NK-92 treated with Interleukin-12 subunit alpha and Interleukin-12 subunit beta, amount 100 ng/mL, for 24 hours (cell line): ENCODE measurements around the gene RALGAPA1.
"Not testable (repeated sequence)": the region's sequence is repeated elsewhere in the genome, so short reads cannot be mapped to it uniquely, and the experiment has no call there.

Experiments
- DNase-seq: peaks from one replicate; lab custom pipeline; 2025; lab: John Stamatoyannopoulos, UW

The RALGAPA1 gene

DNA sequence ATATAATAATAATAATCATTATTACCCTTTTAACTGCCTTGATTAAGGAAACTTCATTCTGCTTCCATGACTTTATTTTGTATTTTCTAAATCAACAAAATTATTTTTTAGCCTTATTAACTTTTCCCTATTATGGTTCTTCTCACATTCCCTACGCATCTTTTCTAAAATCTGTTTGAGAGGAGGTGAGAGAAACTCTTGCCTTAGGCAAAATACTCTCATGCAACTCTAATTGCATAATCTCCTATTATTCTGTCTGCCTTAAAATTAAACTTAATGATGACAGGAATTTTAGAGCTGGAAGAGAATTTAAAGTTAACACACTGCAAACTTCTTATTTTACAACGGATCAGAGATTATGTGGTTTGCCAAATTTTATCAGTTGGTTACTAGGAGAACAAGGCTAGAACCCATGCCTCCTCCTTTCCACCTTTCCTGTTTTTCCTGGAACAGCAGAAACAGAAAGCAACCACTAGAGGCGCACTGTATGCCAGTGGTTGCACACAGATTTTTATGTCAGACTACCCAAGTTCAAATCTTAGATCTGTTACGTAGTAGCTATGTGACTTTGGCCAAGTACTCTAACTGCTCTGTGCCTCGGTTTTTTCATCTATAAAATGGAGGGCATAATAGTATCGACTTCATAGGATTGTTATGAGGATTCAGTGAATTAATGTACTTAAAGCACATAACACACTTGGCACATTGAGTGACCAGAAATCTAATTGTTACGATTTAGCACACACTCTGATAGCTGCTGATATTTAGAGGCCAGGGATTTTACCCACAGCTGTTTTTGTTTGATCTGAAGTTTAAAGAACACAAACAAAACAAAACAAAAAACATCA lies 12.7 kb upstream of the RALGAPA1 start:
- no peak for DNase-seq

DNA sequence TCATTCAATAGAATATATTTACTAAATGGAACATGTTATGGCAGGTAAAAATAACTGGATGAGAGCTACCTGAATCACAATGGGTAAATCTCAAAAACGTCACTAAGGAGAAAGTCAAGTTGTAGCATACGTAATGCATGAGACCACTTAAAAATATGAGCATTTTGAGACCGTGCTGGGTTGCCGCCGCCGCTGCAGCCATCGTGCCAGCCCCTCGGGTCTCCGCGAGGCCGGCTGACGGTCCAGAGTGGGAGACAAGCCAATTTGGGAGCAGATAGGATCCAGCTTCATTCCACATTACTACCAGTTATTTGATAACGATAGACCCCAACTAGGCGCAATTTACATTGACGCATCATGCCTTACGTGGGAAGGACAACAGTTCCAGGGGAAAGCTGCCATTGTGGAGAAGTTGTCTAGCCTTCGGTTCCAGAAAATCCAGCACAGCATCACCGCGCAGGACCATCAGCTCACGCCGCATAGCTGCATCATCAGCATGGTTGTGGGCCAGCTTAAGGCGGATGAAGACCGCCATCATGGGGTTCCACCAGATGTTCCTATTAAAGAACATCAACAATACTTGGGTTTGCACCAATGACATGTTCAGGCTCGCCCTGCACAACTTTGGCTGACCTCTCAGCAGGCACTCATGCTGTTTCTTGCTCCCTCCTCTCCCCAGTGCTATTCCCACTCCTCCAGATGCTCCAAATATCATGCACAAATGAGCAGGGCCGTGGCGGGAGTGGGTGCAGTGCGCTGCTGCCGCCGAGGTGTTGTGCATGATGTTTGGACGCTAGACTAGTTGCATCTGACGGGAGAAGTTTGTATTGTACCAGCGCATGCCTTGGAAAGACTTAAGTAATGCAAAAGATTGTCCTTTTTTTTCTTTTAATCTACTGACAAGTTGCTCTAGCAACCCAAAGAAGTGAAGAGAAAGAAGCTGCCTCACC lies 10.8 kb upstream of the RALGAPA1 start:
- DNase-seq: no peak

- no peak for DNase-seq
Measured at GRCh38 chr14:35818346-35819115, 9.4 kb upstream of the RALGAPA1 start.

- peak; percentile 51 for DNase-seq
Measured at GRCh38 chr14:35814371-35815005, 5.4 kb upstream of the RALGAPA1 start.

GRCh38 chr14:35810963-35811362 lies 1.9 kb upstream of the RALGAPA1 start:
- no peak for DNase-seq

DNA sequence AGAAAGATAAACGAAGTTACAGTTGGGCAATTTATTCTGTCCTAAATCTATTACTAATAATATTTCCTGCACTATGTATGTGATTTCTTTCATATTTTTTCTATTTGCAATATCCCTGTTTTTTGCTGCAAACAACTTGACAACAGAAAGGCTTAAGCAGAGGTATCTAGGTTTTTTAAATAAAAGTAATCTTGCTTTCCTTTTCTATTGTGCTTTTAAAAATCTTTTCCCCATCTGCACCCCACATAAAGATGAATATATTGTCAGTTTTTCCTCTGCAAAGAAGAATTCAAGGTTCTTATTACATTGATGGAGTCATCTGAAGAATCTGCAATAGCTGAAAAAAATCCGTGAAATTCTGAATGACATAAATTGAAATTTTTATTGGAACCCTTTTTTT lies 502 bp upstream of the RALGAPA1 start:
- DNase-seq: no peak

- peak; percentile 14 for DNase-seq
Measured at GRCh38 chr14:35808076-35808637, 938 bp downstream of the RALGAPA1 start.

- DNase-seq: no peak
Measured at GRCh38 chr14:35807131-35807961, 1.7 kb downstream of the RALGAPA1 start.

DNA sequence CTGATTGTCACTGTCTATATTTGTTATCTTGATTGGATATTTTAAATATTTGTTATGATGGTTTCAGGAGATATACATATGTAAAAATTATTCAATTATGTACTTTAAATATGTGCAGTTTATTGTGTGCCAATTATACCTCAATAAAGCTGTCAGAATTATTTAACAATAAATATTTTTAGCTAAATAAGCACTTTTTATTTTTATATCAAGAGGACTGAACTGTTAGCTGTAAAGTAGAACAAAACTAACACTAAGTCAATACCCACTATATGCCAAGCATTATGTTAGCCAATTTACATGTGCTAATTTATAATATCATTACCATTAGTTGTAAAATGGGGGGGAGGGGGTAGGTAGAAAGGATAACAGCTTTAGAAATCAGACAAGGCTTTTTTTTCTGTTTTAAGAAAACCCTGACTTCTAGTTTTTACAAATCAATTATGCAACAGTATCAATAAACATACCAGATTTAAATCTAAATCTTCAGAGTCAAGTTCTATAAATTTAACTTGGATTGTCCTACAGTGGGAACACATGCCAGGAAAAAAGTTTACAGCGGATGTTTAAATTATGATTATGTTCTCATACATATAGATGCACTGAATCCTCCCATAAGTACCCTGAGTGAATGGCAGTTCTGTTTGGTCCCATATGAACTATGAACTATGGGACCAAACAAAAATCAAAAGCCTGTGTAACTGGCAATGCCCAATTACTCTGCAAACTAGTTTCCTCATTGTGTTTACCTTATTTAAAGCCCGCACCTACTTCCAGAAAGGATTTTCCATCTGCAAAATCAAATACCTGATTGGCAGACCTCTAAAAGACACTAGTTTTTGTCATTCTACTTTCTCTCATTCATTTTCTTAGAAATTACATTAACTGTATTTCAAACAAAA lies 2.8 kb downstream of the RALGAPA1 start:
- DNase-seq: no peak

- DNase-seq: no peak
Measured at GRCh38 chr14:35797796-35798195, 11.3 kb downstream of the RALGAPA1 start.

GRCh38 chr14:35789651-35790050 lies 19.4 kb downstream of the RALGAPA1 start:
- no peak for DNase-seq

DNA sequence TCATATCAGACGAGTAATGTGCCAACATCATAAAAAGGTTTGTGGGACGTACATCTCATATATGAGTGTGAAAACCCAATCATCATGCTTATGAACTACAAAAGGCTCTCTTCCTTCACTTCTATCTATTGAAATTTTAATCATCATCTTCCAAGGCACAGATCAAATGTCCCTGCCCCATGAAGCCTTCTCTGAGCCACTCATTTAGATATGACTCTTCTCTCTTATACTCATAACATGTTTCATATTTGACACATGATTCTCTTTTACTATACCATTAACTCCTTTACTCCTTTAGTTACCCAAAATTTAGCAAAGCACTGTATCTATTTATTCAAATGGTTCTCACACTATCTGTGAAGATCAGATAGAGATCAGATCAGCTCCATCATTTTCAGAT lies 22.2 kb downstream of the RALGAPA1 start:
- DNase-seq: no peak

GRCh38 chr14:35783699-35784098 lies 25.4 kb downstream of the RALGAPA1 start:
- no peak for DNase-seq

- DNase-seq: no peak
Measured at GRCh38 chr14:35779368-35779767, 29.7 kb downstream of the RALGAPA1 start.

DNA sequence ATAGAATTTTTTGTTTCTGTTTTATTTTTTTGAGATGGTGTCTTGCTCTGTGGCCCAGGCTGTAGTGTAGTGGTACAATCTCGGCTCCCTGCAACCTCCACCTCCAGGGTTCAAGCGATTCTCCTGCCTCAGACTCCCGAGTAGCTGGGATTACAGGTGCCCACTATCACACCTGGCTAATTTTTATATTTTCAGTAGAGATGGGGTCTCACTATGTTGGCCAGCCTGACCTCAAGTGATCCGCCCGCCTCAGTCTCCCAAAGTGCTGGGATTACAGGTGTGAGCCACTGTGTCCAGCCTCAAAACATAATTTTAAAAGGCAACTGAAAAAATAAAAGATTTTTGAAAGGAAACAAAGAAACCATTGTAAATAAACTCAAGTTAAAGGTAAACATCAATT lies 31.5 kb downstream of the RALGAPA1 start:
- DNase-seq: not testable (repeated sequence)

DNA sequence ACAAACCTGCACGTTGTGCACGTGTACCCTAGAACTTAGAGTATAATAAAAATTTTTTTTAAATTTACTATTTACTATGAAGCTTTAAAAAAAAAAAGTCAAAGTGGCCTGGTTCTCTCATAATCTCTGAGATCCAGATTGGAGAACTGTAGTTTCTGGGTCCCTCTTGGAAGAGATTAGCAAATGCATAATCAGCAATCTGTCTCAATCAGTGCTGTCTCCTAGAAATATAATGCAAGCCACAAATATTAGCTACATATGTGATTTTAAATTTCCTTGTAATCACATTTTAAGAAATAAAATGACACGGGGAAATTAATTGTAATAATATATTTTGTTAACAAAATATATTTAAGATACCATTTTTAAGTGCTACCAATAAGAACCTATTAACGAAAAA lies 32.3 kb downstream of the RALGAPA1 start:
- no peak for DNase-seq

GRCh38 chr14:35776085-35776484 lies 33.0 kb downstream of the RALGAPA1 start:
- DNase-seq: not testable (repeated sequence)

DNA sequence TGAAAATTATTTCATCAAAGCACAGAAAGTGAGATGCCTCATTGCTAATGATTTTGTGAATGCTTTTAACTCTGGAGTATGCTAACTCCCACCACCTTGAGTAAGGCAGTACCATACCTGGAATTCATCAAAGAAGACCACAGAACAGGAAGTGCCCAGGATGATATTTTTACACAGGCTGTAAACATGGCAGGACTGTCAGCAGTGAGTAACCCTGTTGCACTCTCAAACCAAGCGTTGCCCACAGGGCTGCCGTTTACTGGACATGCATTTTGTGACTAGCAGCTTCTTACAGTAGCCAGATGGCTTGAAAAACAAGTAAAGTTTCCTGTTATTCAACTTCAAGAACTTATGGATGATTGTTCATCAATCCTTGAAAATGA lies 42.4 kb downstream of the RALGAPA1 start:
- DNase-seq: no peak

- DNase-seq: no peak
Measured at GRCh38 chr14:35766036-35766699, 42.9 kb downstream of the RALGAPA1 start.
